Epithelial cell of esophagus (primary cell): ENCODE data around the gene GDF2.

Experiments
- DNase-seq: peaks from one replicate; pipeline ENCODE4 v3.0.0; 2010; ENCODE audit warnings: low read depth
- H3K4me3 ChIP-seq: 2 replicates; pipeline ENCODE4 v1.5.1; 2011; ENCODE audit warnings: mild to moderate bottlenecking, low read length, control low read depth
- TF ChIP-seq, protein P1 (sequence below): IDR thresholded peaks from 2 replicates; pipeline ENCODE4 v1.5.1; 2011; ENCODE audit warnings: low read depth, mild to moderate bottlenecking, low read length, control low read depth, inconsistent platforms; ENCODE audit not compliant: insufficient read depth; ENCODE audit errors: missing control alignments

GDF2 gene

GRCh38 chr10:47349516-47349915 is 27.3 kb downstream of the GDF2 start:
- DNase-seq = no peak
- TF ChIP-seq, protein P1, sequence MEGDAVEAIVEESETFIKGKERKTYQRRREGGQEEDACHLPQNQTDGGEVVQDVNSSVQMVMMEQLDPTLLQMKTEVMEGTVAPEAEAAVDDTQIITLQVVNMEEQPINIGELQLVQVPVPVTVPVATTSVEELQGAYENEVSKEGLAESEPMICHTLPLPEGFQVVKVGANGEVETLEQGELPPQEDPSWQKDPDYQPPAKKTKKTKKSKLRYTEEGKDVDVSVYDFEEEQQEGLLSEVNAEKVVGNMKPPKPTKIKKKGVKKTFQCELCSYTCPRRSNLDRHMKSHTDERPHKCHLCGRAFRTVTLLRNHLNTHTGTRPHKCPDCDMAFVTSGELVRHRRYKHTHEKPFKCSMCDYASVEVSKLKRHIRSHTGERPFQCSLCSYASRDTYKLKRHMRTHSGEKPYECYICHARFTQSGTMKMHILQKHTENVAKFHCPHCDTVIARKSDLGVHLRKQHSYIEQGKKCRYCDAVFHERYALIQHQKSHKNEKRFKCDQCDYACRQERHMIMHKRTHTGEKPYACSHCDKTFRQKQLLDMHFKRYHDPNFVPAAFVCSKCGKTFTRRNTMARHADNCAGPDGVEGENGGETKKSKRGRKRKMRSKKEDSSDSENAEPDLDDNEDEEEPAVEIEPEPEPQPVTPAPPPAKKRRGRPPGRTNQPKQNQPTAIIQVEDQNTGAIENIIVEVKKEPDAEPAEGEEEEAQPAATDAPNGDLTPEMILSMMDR = no peak
- no peak overlapping the region for H3K4me3 ChIP-seq

GRCh38 chr10:47349941-47350371 is 27.7 kb downstream of the GDF2 start:
- no peak overlapping the region for H3K4me3 ChIP-seq
- TF ChIP-seq, protein P1 = no peak
- no peak for DNase-seq

DNA sequence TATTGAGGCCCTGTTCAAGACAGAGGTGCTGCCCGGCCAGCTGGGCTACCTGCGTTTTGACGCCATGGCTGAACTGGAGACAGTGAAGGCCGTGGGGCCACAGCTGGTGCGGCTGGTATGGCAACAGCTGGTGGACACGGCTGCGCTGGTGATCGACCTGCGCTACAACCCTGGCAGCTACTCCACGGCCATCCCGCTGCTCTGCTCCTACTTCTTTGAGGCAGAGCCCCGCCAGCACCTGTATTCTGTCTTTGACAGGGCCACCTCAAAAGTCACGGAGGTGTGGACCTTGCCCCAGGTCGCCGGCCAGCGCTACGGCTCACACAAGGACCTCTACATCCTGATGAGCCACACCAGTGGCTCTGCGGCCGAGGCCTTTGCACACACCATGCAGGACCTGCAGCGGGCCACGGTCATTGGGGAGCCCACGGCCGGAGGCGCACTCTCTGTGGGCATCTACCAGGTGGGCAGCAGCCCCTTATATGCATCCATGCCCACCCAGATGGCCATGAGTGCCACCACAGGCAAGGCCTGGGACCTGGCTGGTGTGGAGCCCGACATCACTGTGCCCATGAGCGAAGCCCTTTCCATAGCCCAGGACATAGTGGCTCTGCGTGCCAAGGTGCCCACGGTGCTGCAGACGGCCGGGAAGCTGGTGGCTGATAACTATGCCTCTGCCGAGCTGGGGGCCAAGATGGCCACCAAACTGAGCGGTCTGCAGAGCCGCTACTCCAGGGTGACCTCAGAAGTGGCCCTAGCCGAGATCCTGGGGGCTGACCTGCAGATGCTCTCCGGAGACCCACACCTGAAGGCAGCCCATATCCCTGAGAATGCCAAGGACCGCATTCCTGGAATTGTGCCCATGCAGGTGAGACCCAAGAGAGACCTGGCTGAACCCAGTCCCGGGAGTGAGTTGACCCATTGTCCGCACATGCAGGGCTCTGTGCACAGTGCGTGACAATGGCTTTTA is 28.7 kb downstream of the GDF2 start:
- no peak overlapping the region for H3K4me3 ChIP-seq
- TF ChIP-seq, protein P1 = no peak
- DNase-seq = no peak

DNA sequence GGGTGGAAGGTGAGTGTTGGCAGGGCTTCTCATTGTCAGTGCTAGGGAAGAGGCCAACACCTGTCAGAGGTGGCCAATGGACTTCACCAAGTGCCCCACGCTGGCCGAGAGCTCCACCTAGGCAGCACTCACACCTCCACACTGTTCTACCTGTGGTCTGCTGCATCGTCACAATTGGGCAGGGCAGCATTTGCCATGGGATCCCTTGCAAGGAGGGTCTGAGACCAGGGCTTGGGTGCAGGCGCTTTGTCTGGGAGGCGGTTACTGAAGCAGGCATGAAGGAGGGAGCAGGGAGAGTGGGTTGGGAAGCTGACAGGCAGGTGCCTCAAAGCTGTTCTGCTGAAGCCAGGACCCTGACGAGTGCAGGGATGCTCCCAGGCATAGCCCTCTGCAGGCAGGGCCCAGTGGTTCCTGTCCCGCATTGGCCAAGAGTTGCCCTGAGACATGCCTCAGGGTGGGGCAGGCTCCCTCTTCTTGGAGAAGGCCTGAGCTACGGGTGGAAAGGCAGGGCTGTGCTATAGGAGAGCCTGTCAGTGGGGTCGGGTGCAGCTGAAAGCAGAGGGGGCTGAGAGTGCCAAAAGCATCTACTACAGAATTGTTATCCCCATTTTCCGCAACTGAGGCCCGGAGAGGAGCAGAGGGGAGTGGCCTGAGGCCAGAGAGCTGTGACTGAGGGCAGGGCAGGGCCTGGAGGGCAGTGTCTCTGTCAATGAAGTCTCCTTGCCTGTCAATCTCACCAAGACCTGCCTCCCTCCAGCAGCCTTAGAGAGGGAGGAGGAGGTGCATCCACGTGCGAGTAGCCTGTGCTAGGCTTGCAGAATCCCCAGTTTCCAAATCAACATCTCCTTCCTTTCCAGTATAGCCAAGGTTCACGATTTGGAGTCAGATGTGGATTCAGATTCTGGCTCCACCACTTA is 29.9 kb downstream of the GDF2 start:
- H3K4me3 ChIP-seq = no peak overlapping the region
- TF ChIP-seq, protein P1 = no peak
- DNase-seq = no peak

- DNase-seq = no peak
- TF ChIP-seq, protein P1 = no peak
- no peak overlapping the region for H3K4me3 ChIP-seq
Measured at GRCh38 chr10:47353351-47353750, 31.1 kb downstream of the GDF2 start.

GRCh38 chr10:47354165-47354564 is 31.9 kb downstream of the GDF2 start:
- no peak for DNase-seq
- no peak overlapping the region for H3K4me3 ChIP-seq
- TF ChIP-seq, protein P1 = peak; percentile 23
